Measurements from ENCODE around the gene KRTAP2-3.
"Not testable (repeated sequence)": the region's sequence is repeated elsewhere in the genome, so short reads cannot be mapped to it uniquely, and the experiment has no call there.

Gene KRTAP2-3, protein sequence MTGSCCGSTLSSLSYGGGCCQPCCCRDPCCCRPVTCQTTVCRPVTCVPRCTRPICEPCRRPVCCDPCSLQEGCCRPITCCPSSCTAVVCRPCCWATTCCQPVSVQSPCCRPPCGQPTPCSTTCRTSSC

DNA sequence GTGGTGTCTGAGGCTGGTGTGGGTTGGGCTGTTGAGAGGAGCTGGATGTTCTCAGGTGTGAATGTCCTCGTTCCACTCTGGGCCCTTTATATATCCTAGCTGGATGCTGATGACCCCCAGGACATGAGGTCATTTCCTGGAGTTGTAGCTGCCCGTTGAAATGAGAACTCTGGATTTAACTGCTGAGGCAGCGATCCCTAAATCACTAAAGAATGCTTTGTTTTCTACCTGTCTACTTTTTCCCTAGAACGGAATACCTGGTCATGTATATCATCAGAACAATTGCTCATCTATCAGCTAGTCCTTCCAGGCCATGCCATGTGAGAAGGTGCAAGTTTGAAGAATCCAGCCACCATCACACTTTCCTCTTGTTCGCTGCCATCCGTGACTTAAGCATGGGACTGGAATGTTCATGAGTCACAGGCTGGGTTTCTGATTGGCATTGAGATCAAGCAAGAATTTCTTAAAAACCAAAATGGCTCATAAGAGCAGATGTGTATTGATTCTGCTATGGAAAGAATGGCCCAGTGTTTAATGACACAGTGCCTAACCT lies at the start of gene KRTAP2-3:
Gene KRTAP2-3, minus strand, starts transcription at position 63 of the 553 bp plus-strand sequence. CDS start 64 bp downstream, outside the sequence.
- DNase-seq (ENCODE audit: extremely low read depth in 1 of 2, low read depth in 1 of 2): no peak

- not testable (repeated sequence) for DNase-seq (ENCODE audit: extremely low read depth in 1 of 2, low read depth in 1 of 2)
Measured at GRCh38 chr17:41108728-41109386, 48.9 kb upstream of the KRTAP2-3 start.

GRCh38 chr17:41107941-41108450 lies 48.1 kb upstream of the KRTAP2-3 start:
- DNase-seq (ENCODE audit: extremely low read depth in 1 of 2, low read depth in 1 of 2): no peak

- DNase-seq (ENCODE audit: extremely low read depth in 1 of 2, low read depth in 1 of 2): not testable (repeated sequence)
Measured at GRCh38 chr17:41105347-41105746, 45.4 kb upstream of the KRTAP2-3 start, which contains the start of gene KRTAP4-9. TSS of gene KRTAP4-9 (plus strand) at chr17:41105389. CDS start at chr17:41105389, 0 bp downstream.

GRCh38 chr17:41104386-41105038 lies 44.6 kb upstream of the KRTAP2-3 start:
- DNase-seq (ENCODE audit: extremely low read depth in 1 of 2, low read depth in 1 of 2): not testable (repeated sequence)

- no peak for DNase-seq (ENCODE audit: extremely low read depth in 1 of 2, low read depth in 1 of 2)
Measured at GRCh38 chr17:41103896-41104295, 44.0 kb upstream of the KRTAP2-3 start.

DNA sequence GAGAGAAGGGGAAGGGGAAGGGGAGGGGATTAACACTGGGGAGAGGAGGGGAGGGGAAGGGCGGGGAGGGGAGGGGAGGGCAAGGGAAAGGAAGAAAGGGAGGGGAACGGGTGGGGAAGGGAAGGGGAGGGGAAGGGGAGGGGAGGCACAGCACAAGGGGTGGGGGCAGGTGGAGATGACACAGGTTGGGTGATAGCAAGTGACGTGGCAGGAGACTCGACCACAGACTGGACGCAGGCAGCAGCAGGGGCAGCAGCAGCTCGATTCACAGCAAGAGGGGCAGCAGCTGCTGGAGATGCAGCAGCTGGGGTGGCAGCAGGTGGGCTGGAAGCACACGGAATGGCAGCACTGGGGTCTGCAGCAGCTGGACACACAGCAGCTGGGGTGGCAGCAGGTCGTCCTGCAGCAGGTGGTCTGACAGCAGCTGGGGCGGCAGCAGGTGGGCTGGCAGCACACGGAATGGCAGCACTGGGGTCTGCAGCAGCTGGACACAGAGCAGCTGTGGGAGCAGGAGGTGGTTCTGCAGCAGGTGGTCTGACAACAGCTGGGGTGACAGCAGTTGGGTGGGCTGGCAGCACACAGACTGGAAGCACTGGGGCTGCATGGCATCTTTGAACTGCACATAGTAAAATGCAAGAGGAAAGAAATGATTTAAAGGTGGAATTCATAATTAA lies 41.8 kb upstream of the KRTAP2-3 start, which contains the start of gene KRTAP4-16:
Gene KRTAP4-16, minus strand, starts transcription at position 624 of the 674 bp plus-strand sequence. Its CDS starts 0 bp downstream, at position 624.
- no peak for DNase-seq (ENCODE audit: extremely low read depth in 1 of 2, low read depth in 1 of 2)

DNA sequence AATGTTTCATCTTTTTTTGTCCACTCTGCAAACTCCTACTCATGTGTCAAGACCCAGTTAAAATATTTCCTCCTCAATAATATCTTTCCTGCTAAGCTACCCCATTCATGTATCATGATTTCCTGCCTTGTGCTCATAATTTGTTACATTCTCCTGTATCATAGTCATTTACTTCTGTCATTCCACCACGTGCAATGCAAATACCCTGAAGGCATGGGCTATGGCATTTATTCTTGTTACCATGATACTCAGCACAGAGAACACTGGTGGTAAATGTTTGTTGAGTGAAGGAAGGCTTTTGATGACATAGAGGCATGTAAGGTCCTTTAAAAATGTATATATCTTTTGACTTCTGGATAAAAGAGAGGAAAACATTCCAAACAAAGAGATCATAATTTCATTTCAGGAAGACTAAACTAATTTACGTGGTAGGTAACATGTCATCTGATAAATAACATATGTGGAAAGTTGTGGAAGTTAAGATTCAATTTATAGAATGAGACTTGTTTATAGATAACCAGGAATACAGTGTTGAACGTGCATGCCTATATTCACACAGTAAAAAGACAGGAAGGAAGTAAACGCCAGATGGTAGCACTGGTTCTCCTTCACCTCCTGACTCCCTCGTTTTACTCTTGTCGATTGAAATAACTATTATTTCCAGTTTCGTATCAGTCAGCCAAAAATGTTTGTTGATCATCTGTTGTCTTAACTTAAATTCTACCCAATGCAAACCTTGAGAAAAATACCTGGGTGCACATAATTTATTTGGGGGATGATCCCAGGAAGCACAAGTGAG lies 40.0 kb upstream of the KRTAP2-3 start:
- DNase-seq (ENCODE audit: extremely low read depth in 1 of 2, low read depth in 1 of 2): not testable (repeated sequence)

GRCh38 chr17:41098481-41098880 lies 38.6 kb upstream of the KRTAP2-3 start:
- no peak for DNase-seq (ENCODE audit: extremely low read depth in 1 of 2, low read depth in 1 of 2)

- no peak for DNase-seq (ENCODE audit: extremely low read depth in 1 of 2, low read depth in 1 of 2)
Measured at GRCh38 chr17:41098042-41098441, 38.1 kb upstream of the KRTAP2-3 start, which contains the start of gene KRTAP4-8. TSS of gene KRTAP4-8 (minus strand) at chr17:41098142. CDS start at chr17:41098084, 58 bp downstream.

GRCh38 chr17:41096055-41096454 lies 36.1 kb upstream of the KRTAP2-3 start:
- DNase-seq (ENCODE audit: extremely low read depth in 1 of 2, low read depth in 1 of 2): no peak

GRCh38 chr17:41088760-41089352 lies 28.9 kb upstream of the KRTAP2-3 start:
- not testable (repeated sequence) for DNase-seq (ENCODE audit: extremely low read depth in 1 of 2, low read depth in 1 of 2)

GRCh38 chr17:41084100-41084856 lies 24.4 kb upstream of the KRTAP2-3 start, which contains the start of gene KRTAP4-7:
TSS of gene KRTAP4-7 (plus strand) at chr17:41084150. CDS start at chr17:41084207, 57 bp downstream.
- not testable (repeated sequence) for DNase-seq (ENCODE audit: extremely low read depth in 1 of 2, low read depth in 1 of 2)

- DNase-seq (ENCODE audit: extremely low read depth in 1 of 2, low read depth in 1 of 2): not testable (repeated sequence)
Measured at GRCh38 chr17:41083427-41083826, 23.5 kb upstream of the KRTAP2-3 start.

DNA sequence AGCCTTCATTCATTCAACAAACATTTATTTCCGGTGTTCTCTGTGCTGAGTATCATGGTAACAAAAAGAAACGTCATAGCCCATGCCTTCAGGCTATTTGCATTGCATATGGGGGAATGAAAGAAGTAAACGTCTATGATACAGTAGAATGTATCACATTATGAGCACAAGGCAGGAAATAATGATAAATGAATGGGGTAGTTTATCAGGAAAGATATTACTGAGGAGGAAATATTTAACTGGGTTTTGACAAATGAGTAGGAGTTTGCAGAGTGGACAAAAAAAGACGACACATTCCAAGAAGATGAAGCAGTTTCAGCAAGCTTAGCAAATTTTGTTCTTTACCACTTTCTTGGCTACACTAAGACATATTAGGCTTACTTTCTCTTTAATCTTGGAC lies 22.7 kb upstream of the KRTAP2-3 start:
- no peak for DNase-seq (ENCODE audit: extremely low read depth in 1 of 2, low read depth in 1 of 2)

GRCh38 chr17:41076788-41077187 lies 16.9 kb upstream of the KRTAP2-3 start:
- no peak for DNase-seq (ENCODE audit: extremely low read depth in 1 of 2, low read depth in 1 of 2)

GRCh38 chr17:41073676-41074075 lies 13.8 kb upstream of the KRTAP2-3 start:
- DNase-seq (ENCODE audit: extremely low read depth in 1 of 2, low read depth in 1 of 2): no peak

GRCh38 chr17:41071606-41072360 lies 11.9 kb upstream of the KRTAP2-3 start:
- no peak for DNase-seq (ENCODE audit: extremely low read depth in 1 of 2, low read depth in 1 of 2)
